SK-N-SH treated with all-trans-retinoic acid at 6 μM for 48 hours (cell line): ENCODE measurements around the gene MEIS2.

Source experiments
- ATAC-seq: fragments of 200-7000 bp; cut with Tn5 transposase; 3 replicates; pipeline ENCODE4 v1.9.1; 2020; ENCODE audit warnings: mild to moderate bottlenecking, moderate library complexity
- ARNTL ChIP-seq: fragments of 450-650 bp; formaldehyde crosslinking; IDR thresholded peaks from 2 replicates; pipeline ENCODE4 v1.5.0; 2020; ENCODE audit warnings: low read depth, mild to moderate bottlenecking, moderate library complexity, borderline replicate concordance
- BACH2 ChIP-seq: fragments of 250-450 bp; sonication (Bioruptor Pico); IDR thresholded peaks from 2 replicates; pipeline ENCODE4 v1.9.0; 2021; ENCODE audit warnings: mild to moderate bottlenecking, borderline replicate concordance
- CSDC2 ChIP-seq: fragments of 250-450 bp; sonication (Bioruptor Pico); IDR thresholded peaks from 2 replicates; pipeline ENCODE4 v1.5.0; 2020; ENCODE audit warnings: mild to moderate bottlenecking, moderate library complexity
- ESRRG ChIP-seq: fragments of 250-450 bp; sonication (Bioruptor Pico); IDR thresholded peaks from 2 replicates; pipeline ENCODE4 v1.6.1; 2021; ENCODE audit warnings: mild to moderate bottlenecking
- GLIS3 ChIP-seq: fragments of 250-450 bp; sonication (Bioruptor Pico); IDR thresholded peaks from 2 replicates; pipeline ENCODE4 v1.5.0; 2020; ENCODE audit warnings: mild to moderate bottlenecking, moderate library complexity
- ISL1 ChIP-seq: fragments of 250-450 bp; sonication (Bioruptor Pico); IDR thresholded peaks from 2 replicates; pipeline ENCODE4 v2.1.2; 2022; ENCODE audit warnings: mild to moderate bottlenecking, moderate library complexity
- PATZ1 ChIP-seq: fragments of 250-450 bp; sonication (Bioruptor Pico); IDR thresholded peaks from 2 replicates; pipeline ENCODE4 v1.8.0; 2020; ENCODE audit warnings: mild to moderate bottlenecking, moderate library complexity, borderline replicate concordance
- POU6F1 ChIP-seq: fragments of 250-450 bp; sonication (Bioruptor Pico); IDR thresholded peaks from 2 replicates; pipeline ENCODE4 v1.8.0; 2021; ENCODE audit warnings: low read depth, mild to moderate bottlenecking, moderate library complexity, borderline replicate concordance
- PPARA ChIP-seq: fragments of 250-450 bp; sonication (Bioruptor Pico); IDR thresholded peaks from 2 replicates; pipeline ENCODE4 v1.5.0; 2020; ENCODE audit warnings: mild to moderate bottlenecking, borderline replicate concordance
- SNAI2 ChIP-seq: fragments of 250-450 bp; sonication (Bioruptor Pico); IDR thresholded peaks from 2 replicates; pipeline ENCODE4 v1.5.0; 2020; ENCODE audit warnings: mild to moderate bottlenecking, moderate library complexity
- TCF4 ChIP-seq: fragments of 250-450 bp; sonication (Bioruptor Pico); IDR thresholded peaks from 2 replicates; pipeline ENCODE4 v1.8.0; 2021; ENCODE audit warnings: mild to moderate bottlenecking, moderate library complexity, borderline replicate concordance
- TOX ChIP-seq: fragments of 250-450 bp; sonication (Bioruptor Pico); IDR thresholded peaks from 2 replicates; pipeline ENCODE4 v1.8.0; 2021; ENCODE audit warnings: mild to moderate bottlenecking, moderate library complexity, borderline replicate concordance
- ZC3H10 ChIP-seq: fragments of 250-450 bp; sonication (Bioruptor Pico); IDR thresholded peaks from 2 replicates; pipeline ENCODE4 v1.5.1; 2021; ENCODE audit warnings: mild to moderate bottlenecking, moderate library complexity
- ZFP3 ChIP-seq: fragments of 250-450 bp; sonication (Bioruptor Pico); IDR thresholded peaks from 2 replicates; pipeline ENCODE4 v1.5.0; 2020; ENCODE audit warnings: mild to moderate bottlenecking, moderate library complexity
- ZNF565 ChIP-seq: fragments of 450-650 bp; formaldehyde crosslinking; conservative IDR thresholded peaks from 2 replicates; pipeline ENCODE4 v1.5.0; 2020; ENCODE audit warnings: low read depth, mild to moderate bottlenecking, moderate library complexity
- ZNF70 ChIP-seq: fragments of 450-650 bp; formaldehyde crosslinking; IDR thresholded peaks from 2 replicates; pipeline ENCODE4 v1.5.0; 2020; ENCODE audit warnings: mild to moderate bottlenecking, moderate library complexity
- ZNF8 ChIP-seq: fragments of 450-650 bp; formaldehyde crosslinking; IDR thresholded peaks from 2 replicates; pipeline ENCODE4 v1.5.0; 2020; ENCODE audit warnings: mild to moderate bottlenecking, moderate library complexity
- TF ChIP-seq, protein P1 (sequence below): fragments of 250-450 bp; sonication (Bioruptor Pico); IDR thresholded peaks from 2 replicates; pipeline ENCODE4 v1.5.1; 2021; ENCODE audit warnings: mild to moderate bottlenecking, moderate library complexity
- TF ChIP-seq, protein P2 (sequence below): fragments of 250-450 bp; sonication (Bioruptor Pico); IDR thresholded peaks from 2 replicates; pipeline ENCODE4 v1.5.1; 2020; ENCODE audit warnings: low read depth, mild to moderate bottlenecking, moderate library complexity
- TF ChIP-seq, protein P3 (sequence below): fragments of 250-450 bp; sonication (Bioruptor Pico); IDR thresholded peaks from 2 replicates; pipeline ENCODE4 v1.5.0; 2020; ENCODE audit warnings: mild to moderate bottlenecking, moderate library complexity

Gene MEIS2

GRCh38 chr15:37002041-37002672 is 98.2 kb downstream of the MEIS2 start:
- TF ChIP-seq, protein P1, sequence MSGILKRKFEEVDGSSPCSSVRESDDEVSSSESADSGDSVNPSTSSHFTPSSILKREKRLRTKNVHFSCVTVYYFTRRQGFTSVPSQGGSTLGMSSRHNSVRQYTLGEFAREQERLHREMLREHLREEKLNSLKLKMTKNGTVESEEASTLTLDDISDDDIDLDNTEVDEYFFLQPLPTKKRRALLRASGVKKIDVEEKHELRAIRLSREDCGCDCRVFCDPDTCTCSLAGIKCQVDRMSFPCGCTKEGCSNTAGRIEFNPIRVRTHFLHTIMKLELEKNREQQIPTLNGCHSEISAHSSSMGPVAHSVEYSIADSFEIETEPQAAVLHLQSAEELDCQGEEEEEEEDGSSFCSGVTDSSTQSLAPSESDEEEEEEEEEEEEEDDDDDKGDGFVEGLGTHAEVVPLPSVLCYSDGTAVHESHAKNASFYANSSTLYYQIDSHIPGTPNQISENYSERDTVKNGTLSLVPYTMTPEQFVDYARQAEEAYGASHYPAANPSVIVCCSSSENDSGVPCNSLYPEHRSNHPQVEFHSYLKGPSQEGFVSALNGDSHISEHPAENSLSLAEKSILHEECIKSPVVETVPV = no peak
- TF ChIP-seq TOX (CRISPR knock-in tag) (no peak), PPARA (CRISPR knock-in tag) (no peak), BACH2 (no peak), POU6F1 (CRISPR knock-in tag) (no peak), ZC3H10 (CRISPR knock-in tag) (no peak), SNAI2 (CRISPR knock-in tag) (no peak), TCF4 (no peak), ZFP3 (CRISPR knock-in tag) (no peak), ARNTL (CRISPR knock-in tag) (no peak), GLIS3 (no peak), CSDC2 (CRISPR knock-in tag) (no peak)
- TF ChIP-seq, protein P2, sequence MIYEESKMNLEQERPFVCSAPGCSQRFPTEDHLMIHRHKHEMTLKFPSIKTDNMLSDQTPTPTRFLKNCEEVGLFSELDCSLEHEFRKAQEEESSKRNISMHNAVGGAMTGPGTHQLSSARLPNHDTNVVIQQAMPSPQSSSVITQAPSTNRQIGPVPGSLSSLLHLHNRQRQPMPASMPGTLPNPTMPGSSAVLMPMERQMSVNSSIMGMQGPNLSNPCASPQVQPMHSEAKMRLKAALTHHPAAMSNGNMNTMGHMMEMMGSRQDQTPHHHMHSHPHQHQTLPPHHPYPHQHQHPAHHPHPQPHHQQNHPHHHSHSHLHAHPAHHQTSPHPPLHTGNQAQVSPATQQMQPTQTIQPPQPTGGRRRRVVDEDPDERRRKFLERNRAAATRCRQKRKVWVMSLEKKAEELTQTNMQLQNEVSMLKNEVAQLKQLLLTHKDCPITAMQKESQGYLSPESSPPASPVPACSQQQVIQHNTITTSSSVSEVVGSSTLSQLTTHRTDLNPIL (CRISPR knock-in tag) = no peak
- TF ChIP-seq, protein P3, sequence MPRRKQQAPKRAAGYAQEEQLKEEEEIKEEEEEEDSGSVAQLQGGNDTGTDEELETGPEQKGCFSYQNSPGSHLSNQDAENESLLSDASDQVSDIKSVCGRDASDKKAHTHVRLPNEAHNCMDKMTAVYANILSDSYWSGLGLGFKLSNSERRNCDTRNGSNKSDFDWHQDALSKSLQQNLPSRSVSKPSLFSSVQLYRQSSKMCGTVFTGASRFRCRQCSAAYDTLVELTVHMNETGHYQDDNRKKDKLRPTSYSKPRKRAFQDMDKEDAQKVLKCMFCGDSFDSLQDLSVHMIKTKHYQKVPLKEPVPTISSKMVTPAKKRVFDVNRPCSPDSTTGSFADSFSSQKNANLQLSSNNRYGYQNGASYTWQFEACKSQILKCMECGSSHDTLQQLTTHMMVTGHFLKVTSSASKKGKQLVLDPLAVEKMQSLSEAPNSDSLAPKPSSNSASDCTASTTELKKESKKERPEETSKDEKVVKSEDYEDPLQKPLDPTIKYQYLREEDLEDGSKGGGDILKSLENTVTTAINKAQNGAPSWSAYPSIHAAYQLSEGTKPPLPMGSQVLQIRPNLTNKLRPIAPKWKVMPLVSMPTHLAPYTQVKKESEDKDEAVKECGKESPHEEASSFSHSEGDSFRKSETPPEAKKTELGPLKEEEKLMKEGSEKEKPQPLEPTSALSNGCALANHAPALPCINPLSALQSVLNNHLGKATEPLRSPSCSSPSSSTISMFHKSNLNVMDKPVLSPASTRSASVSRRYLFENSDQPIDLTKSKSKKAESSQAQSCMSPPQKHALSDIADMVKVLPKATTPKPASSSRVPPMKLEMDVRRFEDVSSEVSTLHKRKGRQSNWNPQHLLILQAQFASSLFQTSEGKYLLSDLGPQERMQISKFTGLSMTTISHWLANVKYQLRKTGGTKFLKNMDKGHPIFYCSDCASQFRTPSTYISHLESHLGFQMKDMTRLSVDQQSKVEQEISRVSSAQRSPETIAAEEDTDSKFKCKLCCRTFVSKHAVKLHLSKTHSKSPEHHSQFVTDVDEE = no peak
- ATAC-seq = no peak

- ATAC-seq = no peak
- TF ChIP-seq ISL1 (CRISPR knock-in tag) (no peak), GLIS3 (no peak), ZNF565 (CRISPR knock-in tag) (no peak), TCF4 (no peak), PPARA (CRISPR knock-in tag) (no peak), BACH2 (no peak), ESRRG (CRISPR knock-in tag) (no peak), CSDC2 (CRISPR knock-in tag) (no peak), ARNTL (CRISPR knock-in tag) (no peak), ZNF8 (CRISPR knock-in tag) (no peak), SNAI2 (CRISPR knock-in tag) (no peak), TOX (CRISPR knock-in tag) (no peak), ZNF70 (CRISPR knock-in tag) (no peak), POU6F1 (CRISPR knock-in tag) (no peak), PATZ1 (CRISPR knock-in tag) (no peak), ZFP3 (CRISPR knock-in tag) (no peak), ZC3H10 (CRISPR knock-in tag) (no peak)
- TF ChIP-seq, protein P1 = no peak
- TF ChIP-seq, protein P3 = no peak
- TF ChIP-seq, protein P2 (CRISPR knock-in tag) = no peak
Observed at GRCh38 chr15:37001417-37001816, 98.9 kb downstream of the MEIS2 start.
